SK-N-DZ (cell line): Measurements from ENCODE around the gene CERS6.

Source experiments
- DNase-seq: peaks from one replicate; pipeline ENCODE4 v3.0.0-alpha.2; 2015; ENCODE audit warnings: low spot score

CERS6 gene

DNA sequence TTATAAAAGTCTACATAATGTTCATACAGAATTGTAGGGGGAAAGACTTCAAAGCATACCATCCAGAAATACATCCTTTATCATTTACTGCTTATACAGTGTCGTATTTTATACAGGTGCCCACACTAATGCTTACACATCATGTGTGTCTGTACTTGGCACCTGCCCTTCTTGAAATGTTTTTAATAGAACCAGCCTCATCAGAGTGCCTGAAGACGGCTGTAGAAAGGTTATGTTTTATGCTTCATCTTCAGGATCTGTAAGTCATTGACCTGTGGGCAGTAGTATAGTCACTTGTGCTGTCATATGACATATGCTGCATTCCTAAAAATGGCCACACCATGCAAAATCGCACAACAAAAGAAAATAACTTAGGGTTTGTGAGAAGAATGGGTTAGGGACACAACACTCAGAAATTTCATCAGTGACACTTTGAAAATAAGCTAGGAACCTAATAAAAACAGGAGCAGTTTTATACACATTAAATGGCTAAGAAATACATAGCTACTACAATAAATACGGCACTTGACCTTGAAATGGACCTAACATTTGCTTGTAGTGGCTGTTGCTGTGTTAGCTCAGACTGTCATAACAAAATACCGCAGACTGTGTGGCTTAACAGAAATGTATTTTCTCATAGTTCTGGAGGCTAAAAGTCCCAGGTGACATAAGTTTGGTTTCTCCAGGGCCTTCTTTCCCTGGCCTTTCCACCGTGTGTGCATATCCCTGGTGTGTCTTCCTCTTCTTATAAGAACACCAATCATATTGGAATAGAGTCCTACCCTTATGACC is 112.6 kb downstream of the CERS6 start:
- DNase-seq = no peak

DNA sequence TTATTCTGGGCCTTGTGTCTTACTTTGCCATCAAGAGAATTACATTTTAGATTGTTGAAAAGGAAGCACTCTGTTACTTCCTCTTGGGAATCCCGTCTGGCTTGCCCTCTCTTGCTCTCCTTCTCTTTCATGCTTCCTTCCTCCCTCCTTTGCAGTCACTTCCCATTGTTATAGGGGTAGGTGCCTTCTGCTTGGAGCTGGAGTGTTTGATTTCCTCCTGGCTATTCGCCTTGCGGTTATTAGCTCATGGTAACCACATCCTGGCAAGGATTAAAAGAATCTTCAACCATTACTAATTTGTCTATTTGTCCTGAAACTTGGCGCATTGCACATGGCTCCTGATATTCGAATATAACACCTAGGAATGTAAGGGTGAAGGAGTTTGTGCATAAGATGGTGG is 115.0 kb downstream of the CERS6 start:
- DNase-seq = no peak

DNA sequence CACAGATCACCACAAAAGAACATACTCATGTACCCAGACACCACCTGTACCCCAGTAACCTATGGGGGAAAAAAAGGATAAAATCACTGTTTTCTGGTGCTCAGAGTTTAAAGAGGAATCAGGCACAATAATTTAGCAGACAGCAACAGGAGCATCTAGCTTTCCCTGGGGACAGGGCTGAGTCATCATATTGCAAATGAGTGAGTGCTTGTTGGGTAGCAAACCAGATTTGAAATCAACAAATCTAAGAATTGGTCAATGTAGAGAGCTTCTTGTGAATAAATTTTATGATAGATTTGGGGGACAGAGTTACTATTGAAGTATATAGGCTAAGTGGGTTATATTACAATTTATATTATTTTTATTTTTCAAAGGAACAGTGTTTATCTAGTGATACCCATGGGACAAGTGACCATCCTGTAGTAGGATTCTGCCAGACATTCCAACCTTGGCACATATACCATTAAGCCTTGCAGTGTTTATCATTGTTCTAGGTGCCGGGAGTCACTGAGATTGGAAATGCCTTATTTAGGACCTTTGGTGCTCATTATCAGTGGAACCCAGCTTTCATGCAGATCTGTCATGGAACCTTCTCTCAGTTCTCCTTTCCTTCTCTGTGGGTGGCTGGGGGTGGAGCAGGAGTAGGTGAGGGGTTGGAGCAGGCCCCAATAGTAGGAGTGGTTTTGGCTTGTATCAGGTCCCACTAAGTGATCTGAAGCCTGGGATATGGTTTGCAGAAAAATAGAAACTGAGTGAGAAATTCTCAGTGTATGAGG is 117.2 kb downstream of the CERS6 start:
- DNase-seq = no peak

DNA sequence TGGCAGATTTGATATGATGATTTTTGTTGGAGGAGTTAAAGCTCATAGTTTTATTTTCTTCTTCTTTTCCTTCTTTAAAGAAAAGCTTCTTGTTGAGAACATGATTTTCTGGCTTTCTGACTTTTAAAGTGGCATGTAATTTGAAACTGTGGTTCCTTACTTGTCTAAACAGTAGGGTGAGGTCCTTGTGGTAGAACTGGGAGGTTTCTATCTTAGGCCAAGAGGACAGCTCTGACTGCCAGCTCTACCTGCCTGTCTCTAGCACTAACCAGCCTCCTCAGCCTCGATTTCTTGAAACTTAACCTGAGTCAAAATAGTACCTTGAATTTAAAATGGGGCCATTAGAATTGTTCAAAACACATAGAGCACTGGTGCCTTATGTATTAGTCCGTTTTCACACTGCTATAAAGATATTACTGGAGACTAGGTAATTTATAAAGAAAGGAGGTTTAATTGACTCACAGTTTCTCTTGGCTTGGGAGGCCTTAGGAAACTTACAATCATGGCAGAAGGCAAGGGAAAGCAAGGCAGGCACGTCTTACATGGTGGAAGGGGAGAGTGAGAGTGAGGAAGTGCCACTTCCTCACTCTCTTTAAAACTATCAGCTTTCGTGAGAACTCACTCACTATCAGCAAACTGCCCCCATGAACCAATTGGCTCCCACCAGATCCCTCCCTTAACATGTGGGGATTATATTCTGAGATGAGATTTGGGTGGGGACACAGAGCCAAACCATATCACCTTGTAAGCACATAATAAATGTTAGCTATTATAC is 119.0 kb downstream of the CERS6 start:
- DNase-seq = no peak

DNA sequence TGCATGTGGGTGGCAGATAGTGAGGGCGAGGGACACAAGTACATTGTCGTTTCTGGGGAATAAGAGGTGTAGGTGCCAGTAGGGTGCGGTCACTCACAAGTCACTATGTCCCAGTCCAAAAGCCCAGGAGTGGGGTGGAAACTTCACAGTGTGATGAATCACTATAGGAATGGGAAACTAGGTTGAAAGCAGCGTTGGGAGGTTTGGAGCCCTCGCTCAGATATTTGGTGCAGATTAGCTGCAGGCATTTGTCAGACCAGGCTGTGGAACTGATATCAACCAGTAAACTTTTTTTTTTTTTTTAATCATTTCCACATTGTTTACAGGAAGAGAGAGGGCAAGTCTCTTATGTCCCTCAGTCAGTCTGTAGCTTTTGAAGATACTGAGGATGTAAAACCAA is 121.8 kb downstream of the CERS6 start:
- no peak for DNase-seq

DNA sequence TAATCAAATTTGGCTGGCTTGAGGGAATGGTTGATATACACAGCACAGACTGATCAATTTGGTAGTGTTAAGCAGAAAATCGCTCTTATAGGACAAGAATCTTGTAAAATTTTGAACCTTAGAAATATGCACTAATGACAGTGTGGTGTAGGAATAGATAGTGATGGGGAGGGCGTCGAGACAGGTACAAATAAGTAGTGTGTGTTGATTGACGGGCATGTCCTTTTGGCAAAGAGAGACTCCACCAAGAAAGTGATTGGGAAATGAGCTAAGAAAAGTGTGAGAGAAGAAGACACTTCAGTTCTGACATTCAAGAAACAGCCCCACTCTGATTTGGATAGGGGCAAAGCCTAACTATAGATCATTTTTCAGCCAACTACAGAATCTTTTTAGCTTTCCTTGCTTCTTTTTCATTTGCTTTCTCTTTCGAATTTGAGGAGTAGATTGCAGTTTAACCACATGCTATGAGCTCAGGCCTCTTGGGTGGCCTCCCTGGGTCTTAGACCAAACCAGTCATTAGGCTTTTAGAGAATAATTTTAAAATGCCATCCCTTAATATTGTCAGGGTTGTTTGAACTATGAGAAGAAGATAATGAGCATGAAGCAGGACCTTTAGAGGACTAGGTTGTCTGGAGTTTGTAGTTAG is 127.1 kb downstream of the CERS6 start:
- no peak for DNase-seq

DNA sequence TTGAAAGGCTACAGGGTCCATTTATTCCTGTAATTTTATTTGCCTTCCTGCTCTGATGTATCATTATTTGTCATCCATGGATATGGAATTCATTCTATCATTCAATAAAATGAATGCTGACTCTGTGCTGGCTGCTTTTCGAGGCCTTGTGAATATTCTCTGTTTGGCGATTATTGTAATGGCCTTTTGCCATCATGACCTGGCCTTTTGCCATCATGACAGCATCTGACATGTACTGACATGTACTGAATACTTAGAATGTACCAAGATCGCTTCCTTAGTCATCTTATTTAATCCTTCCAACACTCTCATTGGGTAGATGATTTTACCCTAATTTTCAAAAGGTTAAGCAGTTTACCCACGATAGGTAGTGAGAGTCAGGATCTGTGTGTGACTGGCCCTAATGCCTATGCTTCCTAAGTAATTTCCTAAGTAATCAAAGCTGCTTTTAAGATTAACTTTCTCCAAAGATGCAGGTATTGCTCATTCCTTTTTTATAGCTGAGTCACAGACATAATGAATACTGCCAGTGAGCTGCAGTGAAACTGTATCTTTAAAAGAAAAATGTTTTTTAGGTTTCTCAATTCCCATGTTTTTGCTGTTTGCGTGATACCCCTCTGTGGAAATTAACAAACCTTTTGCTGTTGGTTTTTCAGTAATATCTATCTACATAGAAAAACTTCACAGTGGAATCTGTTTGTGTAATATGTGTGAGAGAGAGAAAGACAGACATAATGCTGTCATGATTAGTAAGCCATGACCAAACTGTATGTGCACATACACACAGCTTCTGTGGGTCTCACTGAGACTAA is 127.8 kb downstream of the CERS6 start:
- DNase-seq = no peak

DNA sequence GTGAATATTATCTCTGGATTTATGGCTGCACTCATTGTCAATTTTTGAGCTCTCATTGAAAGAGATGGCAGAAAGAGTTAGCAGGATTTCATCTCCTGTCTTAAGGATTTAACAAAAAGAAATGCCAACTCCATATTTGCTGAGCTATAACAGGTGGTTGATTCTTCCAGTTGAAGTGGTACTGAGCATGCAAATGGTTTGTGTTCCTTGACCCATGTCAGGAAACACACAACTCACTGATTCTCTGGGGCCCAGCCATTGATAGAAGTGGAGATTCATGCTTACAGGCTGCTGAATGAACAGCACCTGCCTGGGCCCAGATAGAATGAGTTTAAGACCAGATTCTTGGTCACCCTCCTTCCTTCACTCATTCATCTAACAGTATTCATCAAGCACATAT is 128.8 kb downstream of the CERS6 start:
- DNase-seq = no peak

DNA sequence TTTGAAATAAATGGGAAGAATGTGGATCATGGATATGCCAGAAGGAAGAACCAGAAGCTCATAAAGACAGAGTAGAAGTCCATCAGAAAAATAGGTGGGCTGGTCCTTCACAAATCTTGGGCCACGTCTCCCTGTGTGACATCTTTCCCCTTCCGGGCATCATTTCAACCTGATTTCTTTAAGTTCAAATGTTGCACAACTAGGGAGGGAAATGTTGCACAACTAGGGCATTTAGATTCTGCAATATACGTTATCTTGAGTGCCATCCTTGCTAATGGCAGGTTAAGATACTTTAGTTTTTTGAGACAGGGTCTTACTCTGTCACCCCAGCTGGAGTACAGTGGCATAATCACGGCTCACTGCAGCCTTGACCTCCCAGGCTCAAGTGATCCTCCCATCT is 129.6 kb downstream of the CERS6 start:
- no peak for DNase-seq

DNA sequence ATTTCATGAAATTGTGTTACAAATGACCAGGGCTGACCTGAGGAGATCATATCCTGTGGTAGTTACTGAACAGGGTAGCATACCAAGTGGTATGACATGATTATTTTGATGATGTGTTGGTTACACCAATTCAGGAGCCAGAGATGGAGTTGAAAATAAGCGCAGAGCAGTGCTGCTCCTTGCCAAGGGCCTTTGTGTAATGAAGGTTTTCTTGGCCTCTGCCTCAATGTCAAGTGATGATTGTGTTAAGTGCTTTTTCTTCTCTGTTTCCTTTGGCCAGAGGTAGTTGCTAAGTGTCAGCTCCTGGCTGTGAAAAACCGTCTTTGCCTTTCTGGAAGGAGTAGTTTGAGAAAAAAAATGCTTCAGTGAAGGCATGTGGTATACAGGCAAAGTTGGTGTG is 131.2 kb downstream of the CERS6 start:
- no peak for DNase-seq

DNA sequence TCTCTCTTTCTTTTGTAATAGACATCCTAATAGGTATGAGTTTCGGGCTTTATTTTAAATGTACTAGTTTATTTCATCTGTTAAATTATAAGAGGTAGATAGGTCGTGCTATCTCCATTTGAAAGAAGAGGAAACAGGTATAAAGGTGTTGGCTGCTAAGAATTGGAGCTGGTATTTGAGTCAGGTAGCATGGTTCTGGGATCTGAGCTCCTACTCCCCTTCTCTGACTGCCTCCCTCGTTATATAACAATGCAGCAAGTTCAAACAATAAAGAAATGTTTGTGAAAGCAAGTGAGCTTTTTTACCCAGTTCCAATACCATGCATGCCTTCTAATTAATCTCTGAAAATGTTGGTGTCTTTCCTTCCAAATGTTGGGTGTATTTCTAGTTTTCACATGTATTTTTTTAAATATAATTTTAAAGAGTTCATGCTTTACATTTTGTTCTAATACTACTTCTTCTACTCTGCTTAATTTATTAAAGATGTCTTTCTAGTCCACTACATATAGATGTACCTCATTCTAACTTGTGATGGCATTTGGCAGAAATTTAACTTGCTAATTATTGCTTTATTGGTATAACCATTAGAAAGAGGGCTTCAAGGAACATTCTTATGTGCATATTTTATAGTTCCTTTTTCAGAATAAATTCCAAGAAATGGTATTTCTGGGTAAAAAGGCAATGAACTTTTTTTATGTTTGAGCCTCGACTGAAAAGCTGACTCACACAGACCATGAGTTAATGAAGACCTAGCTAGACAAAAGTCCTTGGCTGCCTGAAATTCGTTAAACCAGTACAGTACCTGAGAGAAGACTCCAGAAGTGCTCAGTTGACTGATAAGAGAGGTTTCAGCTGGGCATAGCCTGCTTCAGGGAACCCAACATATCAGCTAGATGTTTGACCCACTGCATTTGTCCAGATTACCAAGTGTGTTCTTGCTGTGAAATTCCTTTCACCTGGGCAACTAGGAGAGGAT is 133.5 kb downstream of the CERS6 start:
- DNase-seq = no peak

DNA sequence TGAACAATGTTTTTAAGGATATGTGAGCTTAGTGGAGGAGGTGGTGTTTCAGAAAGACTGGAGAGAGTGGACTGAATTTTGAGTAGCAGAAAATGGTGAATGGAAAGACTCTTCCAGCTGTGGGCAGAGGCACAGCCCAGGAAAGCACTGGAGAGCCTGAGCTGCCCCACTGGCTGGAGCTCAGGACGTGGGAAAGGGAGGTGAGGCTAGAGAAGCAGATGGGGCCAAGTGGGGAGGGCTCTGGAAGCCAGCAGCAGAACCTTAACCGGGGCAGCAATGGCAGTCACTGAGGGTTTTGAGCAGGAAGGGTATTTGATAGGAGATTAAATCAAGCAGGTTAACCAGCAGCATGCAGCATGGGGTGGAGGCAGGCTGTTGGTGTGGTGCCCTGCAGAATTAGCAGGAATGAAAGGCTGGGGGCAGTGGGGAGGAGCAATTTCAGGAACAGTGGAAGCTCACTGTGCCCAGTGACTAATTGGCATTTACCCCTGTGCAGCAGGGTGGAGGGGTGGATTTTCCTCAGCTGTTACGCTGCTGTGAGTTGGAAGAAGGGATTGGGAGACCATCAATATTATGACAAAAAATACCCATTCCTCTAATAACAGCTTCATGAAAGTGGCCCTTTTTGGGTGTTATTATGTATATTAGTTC is 136.2 kb downstream of the CERS6 start:
- DNase-seq = no peak

DNA sequence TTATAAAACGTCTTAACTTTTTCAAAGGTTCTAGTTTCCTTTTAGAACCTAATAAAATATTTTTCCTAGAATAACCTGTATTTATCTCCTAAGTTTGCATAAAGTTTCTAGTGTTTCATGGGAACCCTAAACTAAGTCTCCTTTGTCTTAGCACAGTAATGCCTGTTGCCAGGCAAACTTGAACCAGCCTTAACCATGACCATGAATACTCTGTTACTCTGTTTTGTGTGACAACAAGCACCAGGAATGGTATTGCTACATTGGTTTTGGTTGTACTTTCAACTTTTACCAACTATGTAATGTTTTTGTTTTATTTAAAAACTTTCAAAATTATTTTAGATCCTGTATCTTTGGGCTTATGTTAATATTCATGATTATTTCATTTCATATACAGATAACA is 137.6 kb downstream of the CERS6 start:
- DNase-seq = no peak

DNA sequence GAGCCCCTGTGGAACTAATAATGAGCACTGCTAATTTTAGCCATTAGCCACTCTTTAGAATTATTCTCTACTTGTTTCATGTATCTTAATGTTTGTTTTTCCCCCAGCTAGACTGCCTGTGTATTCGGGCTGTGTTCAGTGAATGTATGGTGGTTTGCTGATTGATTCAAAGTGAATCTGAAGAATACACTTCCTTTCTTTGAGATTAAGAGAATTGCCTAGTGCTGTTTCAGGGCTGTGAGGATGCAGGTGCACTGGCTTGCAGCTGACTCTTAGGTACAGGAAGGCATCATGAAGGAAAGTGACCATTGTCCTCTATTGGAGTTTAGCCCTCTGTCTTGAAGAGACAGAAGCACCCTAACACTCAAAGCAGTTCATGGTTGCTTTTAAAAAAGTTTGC is 138.7 kb downstream of the CERS6 start:
- no peak for DNase-seq

DNA sequence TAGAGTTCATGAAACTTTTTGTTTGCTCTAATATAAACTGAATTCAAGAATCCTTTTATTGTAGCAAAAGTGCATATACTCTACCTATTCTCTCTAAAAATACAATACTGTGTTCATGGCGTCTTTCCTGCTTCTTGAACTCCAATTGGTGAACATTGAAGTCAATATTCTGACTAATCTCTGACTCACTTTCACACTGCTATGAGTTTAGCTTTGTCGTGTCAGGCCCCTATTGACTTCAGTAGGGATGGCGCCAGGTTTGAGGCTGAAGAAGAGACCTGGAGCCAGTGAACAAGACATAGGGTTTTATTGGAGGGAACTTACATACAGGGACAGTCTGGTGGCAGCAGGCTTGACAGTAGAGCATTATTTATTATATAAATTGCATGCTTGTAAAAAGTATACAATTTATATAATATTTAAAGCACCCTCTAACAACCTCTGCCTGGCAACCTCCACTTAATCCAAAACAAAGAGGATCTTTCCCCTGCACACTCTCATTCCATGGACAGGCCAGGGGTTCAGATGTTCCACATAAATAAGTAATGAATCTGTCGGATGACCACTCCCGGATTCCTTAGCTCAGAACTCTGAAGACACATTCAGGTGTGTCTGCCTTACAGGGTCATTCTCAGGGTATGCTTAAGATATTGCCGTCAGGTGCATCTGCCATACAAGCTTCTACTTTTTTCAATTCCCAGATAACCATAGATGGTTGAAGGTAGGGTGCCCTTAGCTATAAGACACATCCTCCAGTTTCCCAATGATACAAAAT is 141.0 kb downstream of the CERS6 start:
- no peak for DNase-seq

DNA sequence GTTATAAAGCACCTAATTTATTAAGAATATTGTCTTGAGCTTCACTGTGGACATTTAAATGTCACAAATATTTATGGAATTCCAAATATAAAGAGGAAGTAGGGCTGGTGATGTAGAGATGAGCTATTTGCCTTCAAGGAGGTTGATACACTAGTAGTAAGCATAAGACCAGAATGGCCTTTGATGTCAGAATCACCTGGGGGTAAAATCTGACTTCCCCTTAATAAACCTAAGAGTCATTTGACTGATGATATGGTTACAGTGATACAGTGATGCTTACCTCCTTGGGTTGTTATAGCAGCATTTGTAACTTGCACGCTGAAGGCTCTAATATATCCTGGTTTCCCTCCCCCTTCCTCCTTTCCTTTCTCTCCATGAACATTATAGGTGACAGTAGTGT is 143.7 kb downstream of the CERS6 start:
- no peak for DNase-seq

DNA sequence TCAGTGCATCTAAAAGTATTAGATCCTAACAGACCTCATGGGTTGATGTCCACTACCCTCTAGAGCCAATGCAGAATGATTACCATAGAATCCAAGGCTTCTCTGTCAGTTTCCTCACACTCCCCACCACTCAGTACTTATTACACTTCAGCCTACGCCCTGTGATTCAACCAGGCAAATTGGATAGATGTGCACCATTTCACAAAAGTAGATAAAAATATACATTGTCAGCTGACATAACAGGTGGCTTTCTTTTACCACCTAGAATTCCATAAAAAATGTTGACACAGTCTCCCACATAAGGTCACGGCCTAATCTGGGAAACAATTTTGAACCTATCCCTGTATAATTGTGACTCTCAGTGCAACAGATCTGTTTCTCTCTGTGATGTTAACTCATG is 144.9 kb downstream of the CERS6 start:
- DNase-seq = no peak

DNA sequence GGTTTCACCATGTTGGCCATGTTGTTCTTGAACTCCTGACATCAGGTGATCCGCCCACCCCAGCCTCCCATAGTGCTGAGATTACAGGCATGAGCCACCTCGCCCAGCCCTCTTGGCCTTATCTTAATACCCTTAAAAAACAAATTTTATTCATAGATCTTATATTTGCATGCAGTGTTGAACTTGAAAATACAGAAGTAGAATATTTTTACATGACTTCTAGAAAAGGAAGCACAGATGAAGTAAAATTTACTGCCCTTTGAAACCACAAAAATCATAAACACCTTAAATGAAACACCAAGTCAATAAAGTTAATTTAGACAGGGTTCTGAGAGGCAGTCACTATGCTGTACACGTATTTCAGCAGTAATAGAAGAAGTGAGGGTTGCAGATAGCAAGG is 145.7 kb downstream of the CERS6 start:
- DNase-seq = no peak

DNA sequence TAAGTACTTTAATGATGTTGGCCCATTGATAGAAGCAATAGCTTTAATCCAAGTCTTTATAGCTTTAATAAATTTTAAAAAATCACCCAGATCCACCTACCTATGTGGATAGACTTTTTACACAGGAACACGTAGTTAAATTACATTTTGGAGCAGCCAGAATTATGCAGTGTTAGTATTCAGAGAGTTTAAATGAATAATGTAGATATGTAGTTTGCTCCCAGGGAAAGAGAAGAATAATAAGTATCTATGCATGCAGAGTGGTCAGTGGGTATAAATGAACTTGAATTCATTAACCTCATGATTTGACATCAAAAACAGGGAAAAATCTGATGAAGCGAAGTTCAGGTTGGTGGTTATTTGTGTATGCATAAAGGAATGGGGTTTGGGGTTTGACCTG is 146.3 kb downstream of the CERS6 start:
- DNase-seq = no peak
